Measurements from ENCODE around the gene STING1. TPM values are rescaled to one million over a fixed set of nuclear protein-coding genes. Genes with fewer than 3 reads are reported as not detected.

The STING1 gene
- total and polyA plus RNA-seq, 10 of the 15 experiments (the other 5 are each of a cell fraction or from before 2014, with no cell fraction given) = 10.1 to 56.1 (median 41.0) TPM

- BruUV-seq (replicated peaks) = TSS peak; percentile 88
- DNase-seq (ENCODE audit: low read depth, low spot score) (peak; percentile 60), ATAC-seq (peak; percentile 70), FAIRE-seq (peak; percentile 13)
- Histone ChIP-seq H3K9me3 (replicated peaks; ENCODE audit: control insufficient read depth, insufficient read depth, low read length) (no peaks in the 10 kb centered on the region), H3K4me2 (ENCODE audit: control insufficient read depth, insufficient read depth) (peak overlapping the region; percentile 88), H3K27ac (ENCODE audit: control insufficient read depth, insufficient read depth) (peak overlapping the region; percentile 93), H3K36me3 (ENCODE audit: control insufficient read depth in 2 of 2, insufficient read depth in 2 of 2, low read length in 1 of 2) (no peaks in the 10 kb centered on the region), H3K4me1 (ENCODE audit: control insufficient read depth, insufficient read depth, low read length) (peaks cover 45% of the 10 kb centered on the region), H2AFZ (ENCODE audit: control insufficient read depth, low read depth, low read length) (peak overlapping the region; percentile 55), H3K27me3 (replicated peaks in 1 of 2; ENCODE audit: control insufficient read depth in 2 of 2, insufficient read depth in 2 of 2, low read length in 1 of 2) (no peaks in the 10 kb centered on the region), H3K4me3 (no peak overlapping the region), H3K9ac (ENCODE audit: control insufficient read depth, insufficient read depth, low read length) (peak overlapping the region; percentile 33), H3K79me2 (ENCODE audit: control insufficient read depth, insufficient read depth, low read length) (no peaks in the 10 kb centered on the region), H4K20me1 (ENCODE audit: control insufficient read depth, insufficient read depth) (no peaks in the 10 kb centered on the region)
- intact Hi-C loops (cut with micrococcal nuclease; ENCODE audit: unreplicated experiment) (loop anchor here (1.0 to 5.0 kb wide), 3 partner anchors 19 to 204 kb away; partner anchors contain the start of genes DNAJC18 and STING1), in situ Hi-C loops (cut with MboI) (no loop called here)
- 8% methylated on average over 8 of the region's 8 CpGs for WGBS (ENCODE audit: insufficient coverage, insufficient replicate concordance, low lambda C conversion rate, missing lambda C conversion rate)
- POLR2A ChIA-PET = interaction anchor here (0.6 to 3.6 kb wide), 14 partner anchors 11 to 189 kb away, joined by 3 to 53 read pairs (median 4); partner anchors contain the start of gene DNAJC18
- CTCF ChIA-PET = interaction anchor here (0.6 to 4.4 kb wide), 8 partner anchors 14 to 113 kb away, joined by 3 to 39 read pairs (median 18); partner anchors contain the start of genes DNAJC18 and STING1
- RAD21 ChIA-PET (ENCODE audit: unreplicated experiment) = interaction anchor here (0.7 to 4.0 kb wide), 17 partner anchors 11 to 217 kb away, joined by 3 to 47 read pairs (median 7); partner anchors contain the start of genes DNAJC18, SMIM33 and STING1
- SMC1A ChIA-PET (ENCODE audit: uncharacterized antibody, unreplicated experiment) = interaction anchor here (0.6 to 4.1 kb wide), 15 partner anchors 9 to 235 kb away, joined by 3 to 32 read pairs (median 5); partner anchors contain the start of genes SMIM33 and STING1
- TF ChIP-seq ZNF24 (IDR thresholded peaks at IDR 0.05) (no peak), BHLHE40 (IDR thresholded peaks at IDR 0.05; ENCODE audit: borderline replicate concordance in 1 of 2, low read depth in 2 of 2, low read length in 1 of 2) (no peak), RCOR1 (conservative IDR thresholded peaks at IDR 0.05; ENCODE audit: low read depth, low read length) (no peak), RELB (IDR thresholded peaks at IDR 0.05; ENCODE audit: low read depth) (no peak), TCF7 (IDR thresholded peaks at IDR 0.05; ENCODE audit: borderline replicate concordance) (no peak), MAX (IDR thresholded peaks at IDR 0.05; ENCODE audit: low read depth, low read length) (0 out of 2 replicates have a peak, but pooled peaks have one; percentile 48), ZNF384 (IDR thresholded peaks at IDR 0.05; ENCODE audit: borderline replicate concordance, low read depth, low read length) (0 out of 2 replicates have a peak, but pooled peaks have one; percentile 49), PAX5 (IDR thresholded peaks at IDR 0.05; ENCODE audit: borderline replicate concordance, low read depth, low read length) (peak; percentile 27; the same call in 1 of the 2 replicates), NFIC (IDR thresholded peaks at IDR 0.05; ENCODE audit: low read depth, low read length) (no peak), BMI1 (IDR thresholded peaks at IDR 0.05; ENCODE audit: borderline replicate concordance) (no peak), HCFC1 (IDR thresholded peaks at IDR 0.05; ENCODE audit: low read length) (no peak), PRDM15 (CRISPR knock-in tag; IDR thresholded peaks at IDR 0.05) (no peak), ZZZ3 (IDR thresholded peaks at IDR 0.05; ENCODE audit: control insufficient read depth, insufficient read length, low read depth) (no peak), USF1 (IDR thresholded peaks at IDR 0.05; ENCODE audit: borderline replicate concordance, extremely low read length, insufficient read depth, low read depth, low read length) (no peak)
These were observed 23.8 kb downstream of the STING1 start for GRCh38 chr5:139458580-139459407.

Measured in GM12878 (cell line).